IMR-90 (cell line): ENCODE results near the gene EPB41L1. TPM values are rescaled to one million over a fixed set of nuclear protein-coding genes. Genes with fewer than 3 reads are reported as not detected.

Experiments
- ATAC-seq: fragments of 200-7000 bp; cut with Tn5 transposase; 2 replicates; pipeline ENCODE4 v1.9.1; 2020; ENCODE audit warnings: low read depth, mild to moderate bottlenecking, moderate library complexity
- BruUV-seq: library from RNA; stranded (reverse); fragments of 400-500 nt; replicated peaks from 2 replicates; lab custom pipeline; 2021; lab: Mats Ljungman, UMichigan
- CTCF ChIA-PET: fragments of 300-600 bp; formaldehyde crosslinking; extraction: SDS; loops from one replicate; lab custom pipeline; 2021; ENCODE audit warnings: antibody characterized with exemption; lab: Yijun Ruan, JAX
- POLR2A ChIA-PET: fragments of 300-600 bp; sonication (Branson Sonifier 250); formaldehyde crosslinking; loops from one replicate; lab custom pipeline; 2022; ENCODE audit warnings: antibody characterized with exemption; ENCODE audit not compliant: unreplicated experiment; lab: Charles Lee
- DNase-seq: peaks from one replicate; pipeline ENCODE4 v3.0.0; 2013
- H2AFZ ChIP-seq: replicated peaks from 2 replicates; pipeline ENCODE3; 2013; ENCODE audit warnings: low read length, mild to moderate bottlenecking; ENCODE audit not compliant: poor library complexity
- H2AK5ac ChIP-seq: 2 replicates; pipeline ENCODE4 v1.6.1; 2013; ENCODE audit warnings: low read depth, low read length, inconsistent platforms
- H2AK9ac ChIP-seq: replicated peaks from 2 replicates; pipeline ENCODE3; 2013; ENCODE audit warnings: mild to moderate bottlenecking, low read depth, low read length, moderate library complexity; ENCODE audit not compliant: poor library complexity
- H2BK120ac ChIP-seq: 2 replicates; pipeline ENCODE4 v1.6.1; 2013; ENCODE audit warnings: low read depth, low read length, inconsistent platforms
- H2BK15ac ChIP-seq: 3 replicates; pipeline ENCODE4 v1.6.1; 2013; ENCODE audit warnings: low read depth, low read length, inconsistent platforms
- H2BK20ac ChIP-seq: 2 replicates; pipeline ENCODE4 v1.6.1; 2013; ENCODE audit warnings: low read depth, mild to moderate bottlenecking, inconsistent platforms, low read length, moderate library complexity
- H2BK5ac ChIP-seq: 2 replicates; pipeline ENCODE4 v1.6.1; 2013; ENCODE audit warnings: mild to moderate bottlenecking, low read depth, low read length, inconsistent platforms; ENCODE audit not compliant: poor library complexity, severe bottlenecking
- H3K14ac ChIP-seq: replicated peaks from 2 replicates; pipeline ENCODE4 v1.6.1; 2013; ENCODE audit warnings: low read depth, low read length, inconsistent platforms
- H3K18ac ChIP-seq: 2 replicates; pipeline ENCODE4 v1.6.1; 2013; ENCODE audit warnings: low read depth, low read length, control low read depth
- H3K23ac ChIP-seq: 2 replicates; pipeline ENCODE4 v1.6.1; 2013; ENCODE audit warnings: low read depth, low read length, inconsistent platforms
- H3K27ac ChIP-seq: 2 replicates; pipeline ENCODE4 v1.5.1; 2013; ENCODE audit warnings: mild to moderate bottlenecking, control low read depth, low read length; ENCODE audit not compliant: insufficient read depth
- H3K27me3 ChIP-seq: 2 replicates; pipeline ENCODE4 v1.6.1; 2013; ENCODE audit warnings: low read length; ENCODE audit not compliant: control insufficient read depth, insufficient read depth
- H3K36me3 ChIP-seq: 2 replicates; pipeline ENCODE4 v1.6.1; 2013; ENCODE audit warnings: low read length, mixed read lengths; ENCODE audit not compliant: control insufficient read depth, insufficient read depth
- H3K4ac ChIP-seq: 2 replicates; pipeline ENCODE4 v1.6.1; 2013; ENCODE audit warnings: low read depth, low read length, inconsistent platforms
- H3K4me1 ChIP-seq: 2 replicates; pipeline ENCODE4 v1.6.1; 2013; ENCODE audit warnings: low read length, mixed read lengths; ENCODE audit not compliant: control insufficient read depth, insufficient read depth
- H3K4me2 ChIP-seq: 2 replicates; pipeline ENCODE4 v1.6.1; 2013; ENCODE audit warnings: low read depth, mild to moderate bottlenecking, control low read depth, low read length, moderate library complexity
- H3K4me3 ChIP-seq: 2 replicates; pipeline ENCODE4 v1.5.1; 2013; ENCODE audit warnings: low read depth, mild to moderate bottlenecking, control low read depth, low read length, moderate library complexity; ENCODE audit not compliant: insufficient read depth
- H3K56ac ChIP-seq: 2 replicates; pipeline ENCODE4 v1.6.1; 2013; ENCODE audit warnings: low read length, inconsistent platforms; ENCODE audit not compliant: insufficient read depth; ENCODE audit errors: extremely low read depth
- H3K79me1 ChIP-seq, 2 experiments: 2 replicates each; pipeline ENCODE4 v1.6.1; 2013; ENCODE audit warnings: low read length in 2 of 2, inconsistent platforms in 1 of 2, low read depth in 1 of 2
- H3K9ac ChIP-seq: 2 replicates; pipeline ENCODE4 v1.6.1; 2013; ENCODE audit warnings: low read depth, low read length, control low read depth
- H3K9me1 ChIP-seq: 2 replicates; pipeline ENCODE4 v1.6.1; 2013; ENCODE audit warnings: low read length, inconsistent platforms; ENCODE audit not compliant: insufficient read depth
- H3K9me3 ChIP-seq: 2 replicates; pipeline ENCODE4 v1.6.1; 2013; ENCODE audit warnings: low read length; ENCODE audit not compliant: control insufficient read depth, insufficient read depth
- H4K20me1 ChIP-seq: 2 replicates; pipeline ENCODE4 v1.6.1; 2013; ENCODE audit warnings: low read length, inconsistent platforms; ENCODE audit not compliant: insufficient read depth
- H4K5ac ChIP-seq: 2 replicates; pipeline ENCODE4 v1.6.1; 2013; ENCODE audit warnings: mild to moderate bottlenecking, low read depth, low read length, control low read depth
- H4K8ac ChIP-seq, 2 experiments: 2 replicates each; pipeline ENCODE4 v1.6.1; 2013; ENCODE audit warnings: low read depth in 2 of 2, low read length in 2 of 2, control low read depth in 1 of 2, inconsistent platforms in 1 of 2
- H4K91ac ChIP-seq: 2 replicates; pipeline ENCODE4 v1.6.1; 2013; ENCODE audit warnings: low read depth, low read length, inconsistent platforms; ENCODE audit not compliant: insufficient read depth
- CEBPB ChIP-seq: IDR thresholded peaks from 2 replicates; pipeline ENCODE4 v1.6.1; 2012; ENCODE audit warnings: low read depth, low read length, improper control_type of control experiment
- CHD1 ChIP-seq: IDR thresholded peaks from 2 replicates; pipeline ENCODE4 v1.6.1; 2012; ENCODE audit warnings: low read depth, low read length, improper control_type of control experiment
- MAFK ChIP-seq: IDR thresholded peaks from 2 replicates; pipeline ENCODE4 v1.6.1; 2012; ENCODE audit warnings: low read depth, low read length, improper control_type of control experiment
- MXI1 ChIP-seq: IDR thresholded peaks from 2 replicates; pipeline ENCODE4 v1.6.1; 2012; ENCODE audit warnings: low read depth, mild to moderate bottlenecking, low read length, moderate library complexity, borderline replicate concordance
- NFE2L2 ChIP-seq: fragments of 150-350 bp; IDR thresholded peaks from 2 replicates; pipeline ENCODE4 v1.6.1; 2016; ENCODE audit warnings: low read depth, mild to moderate bottlenecking, low read length
- RAD21 ChIP-seq: IDR thresholded peaks from 2 replicates; pipeline ENCODE4 v1.6.1; 2012; ENCODE audit warnings: low read length, improper control_type of control experiment
- WGBS, 2 experiments: methylation state at CpG; one replicate each; pipeline versions ENCODE4 v1.1.5 to v1.1.7; 2013; ENCODE audit warnings: missing lambda C conversion rate in 2 of 2; ENCODE audit not compliant: insufficient read length in 1 of 2; ENCODE audit errors: extremely low coverage in 2 of 2; 5-methylcytosine and 5-hydroxymethylcytosine counted together
- dilution Hi-C: fragments of 300-500 bp; cut with HindIII; formaldehyde crosslinking; loops from one replicate; pipeline ENCODE4 v1.14.3; 2018; ENCODE audit warnings: low sequenced_read_pairs; ENCODE audit not compliant: unreplicated experiment
- in situ Hi-C: fragments of 300-500 bp; cut with MboI; formaldehyde crosslinking; loops from 3 replicates; pipeline ENCODE4 v1.14.3; 2019; ENCODE audit warnings: low sequenced_read_pairs, inconsistent platforms, mixed read lengths
- intact Hi-C: fragments of 100-400 bp; cut with micrococcal nuclease; formaldehyde crosslinking; loops from 2 replicates; pipeline ENCODE4 v1.10.0; 2022
- polyA plus RNA-seq, 3 experiments: library from polyadenylated mRNA; depleted of rRNA; stranded (reverse); fragments of >200 nt; gene quantifications; 2 replicates each; pipeline ENCODE4 v1.2.3, GENCODE V29; 2012; ENCODE audit warnings: low replicate concordance in 1 of 3
- total RNA-seq: library from RNA; depleted of rRNA; stranded (reverse); fragments of >200 nt; gene quantifications from 2 replicates; pipeline ENCODE4 v1.2.3, GENCODE V29; 2012
- TF ChIP-seq, protein P1 (sequence below): conservative IDR thresholded peaks from 2 replicates; pipeline ENCODE4 v1.5.1; 2012; ENCODE audit warnings: mild to moderate bottlenecking, low read depth, low read length, improper control_type of control experiment

EPB41L1 gene
- total and polyA plus RNA-seq, 2 of the 4 experiments (the other 2 are of a cell fraction), result 12.5 to 33.7 TPM

DNA sequence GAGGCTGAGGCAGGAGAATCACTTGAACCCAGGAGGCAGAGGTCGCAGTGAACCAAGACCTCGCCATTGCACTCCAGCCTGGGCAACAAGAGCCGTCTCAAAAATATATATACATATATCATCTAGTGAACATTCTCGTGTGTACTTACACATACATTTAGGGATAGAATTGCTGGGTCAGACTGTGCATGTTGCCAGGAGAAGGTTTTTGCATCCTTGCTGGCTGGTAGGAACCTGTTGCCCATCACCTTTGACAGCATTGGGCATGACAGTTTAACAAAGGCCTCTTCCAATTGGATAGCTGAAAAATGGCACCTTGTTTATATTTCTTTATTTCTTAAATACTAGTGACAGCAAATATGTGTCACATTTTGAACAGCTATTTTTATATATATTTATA is 87.1 kb downstream of the EPB41L1 start:
- Histone ChIP-seq H2BK120ac (no peak overlapping the region), H3K9ac (no peak overlapping the region), H3K27ac (no peak overlapping the region), H4K5ac (no peak overlapping the region), H2BK15ac (no peak overlapping the region), H3K9me1 (0 out of 2 replicates have a peak, but pooled peaks cover 3% of the 10 kb centered on the region), H3K79me1 (peaks cover 19 to 54% of the 10 kb centered on the region in 2 experiments), H2AFZ (no peak overlapping the region), H3K27me3 (no peaks in the 10 kb centered on the region), H3K9me3 (no peaks in the 10 kb centered on the region), H2AK9ac (no peak overlapping the region), H3K18ac (no peak overlapping the region), H3K4me1 (peaks cover 4% of the 10 kb centered on the region), H3K36me3 (peaks cover 38% of the 10 kb centered on the region), H4K20me1 (peaks cover 17% of the 10 kb centered on the region; the same call in 1 of the 2 replicates), H2BK20ac (no peak overlapping the region), H3K23ac (no peak overlapping the region), H3K4me2 (no peak overlapping the region), H4K91ac (no peak overlapping the region), H2BK5ac (no peak overlapping the region), H3K4me3 (no peak overlapping the region), H3K4ac (no peak overlapping the region), H3K14ac (no peak overlapping the region), H3K56ac (no peak overlapping the region), H2AK5ac (no peak overlapping the region), H4K8ac (no peak overlapping the region)
- ChIA-PET POLR2A (no interaction called here), CTCF (no interaction called here)
- intact Hi-C loops (no loop called here), dilution Hi-C loops (no loop called here), in situ Hi-C loops (no loop called here)
- no CpG with 5 or more reads among the region's 4 CpGs for WGBS, 2 experiments
- ATAC-seq (no peak), DNase-seq (no peak)
- TF ChIP-seq MXI1 (no peak), CHD1 (no peak), NFE2L2 (no peak), MAFK (no peak), RAD21 (no peak), CEBPB (no peak)
- TF ChIP-seq, protein P1, sequence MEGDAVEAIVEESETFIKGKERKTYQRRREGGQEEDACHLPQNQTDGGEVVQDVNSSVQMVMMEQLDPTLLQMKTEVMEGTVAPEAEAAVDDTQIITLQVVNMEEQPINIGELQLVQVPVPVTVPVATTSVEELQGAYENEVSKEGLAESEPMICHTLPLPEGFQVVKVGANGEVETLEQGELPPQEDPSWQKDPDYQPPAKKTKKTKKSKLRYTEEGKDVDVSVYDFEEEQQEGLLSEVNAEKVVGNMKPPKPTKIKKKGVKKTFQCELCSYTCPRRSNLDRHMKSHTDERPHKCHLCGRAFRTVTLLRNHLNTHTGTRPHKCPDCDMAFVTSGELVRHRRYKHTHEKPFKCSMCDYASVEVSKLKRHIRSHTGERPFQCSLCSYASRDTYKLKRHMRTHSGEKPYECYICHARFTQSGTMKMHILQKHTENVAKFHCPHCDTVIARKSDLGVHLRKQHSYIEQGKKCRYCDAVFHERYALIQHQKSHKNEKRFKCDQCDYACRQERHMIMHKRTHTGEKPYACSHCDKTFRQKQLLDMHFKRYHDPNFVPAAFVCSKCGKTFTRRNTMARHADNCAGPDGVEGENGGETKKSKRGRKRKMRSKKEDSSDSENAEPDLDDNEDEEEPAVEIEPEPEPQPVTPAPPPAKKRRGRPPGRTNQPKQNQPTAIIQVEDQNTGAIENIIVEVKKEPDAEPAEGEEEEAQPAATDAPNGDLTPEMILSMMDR, result no peak
- no TSS peak for BruUV-seq
